ENCODE results near the gene CSRP1. TPM values are rescaled to one million over a fixed set of nuclear protein-coding genes. Genes with fewer than 3 reads are reported as not detected.

Gene CSRP1
- total and polyA plus RNA-seq, 4 donors: 599 to 1,490 (median 771) TPM

DNA sequence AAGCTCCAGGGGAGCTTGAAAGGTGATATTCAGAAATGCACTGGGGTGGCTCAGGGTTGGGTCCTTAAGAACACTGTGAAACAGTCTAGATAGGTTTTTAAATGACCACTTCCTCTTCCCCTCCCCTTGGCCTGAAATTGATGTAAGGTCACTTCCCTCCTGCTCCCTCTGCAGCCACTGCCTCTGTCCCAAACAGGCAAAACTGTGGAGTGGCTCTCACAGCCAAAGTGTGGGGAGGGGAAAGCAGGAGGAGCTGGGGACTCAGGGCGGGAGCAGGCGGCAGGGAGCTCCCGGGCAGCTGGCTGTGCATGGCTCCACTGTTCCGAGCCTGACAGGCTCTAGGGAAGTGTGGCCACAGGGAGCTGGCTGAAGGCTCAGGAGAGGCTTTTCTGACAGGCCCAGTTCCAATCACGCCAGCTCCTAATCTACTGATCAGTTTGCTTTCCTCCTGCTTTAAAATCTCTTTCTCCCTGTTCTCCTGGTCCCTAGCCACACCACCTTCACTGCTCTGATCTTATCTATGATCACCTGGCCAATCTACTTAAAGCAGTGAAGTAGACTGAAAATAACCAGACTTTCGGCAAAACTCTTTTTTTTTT, 5.1 kb upstream of the CSRP1 start:
- peak; percentile 77 to 82 for DNase-seq
- Histone ChIP-seq H3K4me1 (ENCODE audit: control insufficient read depth in 1 of 2, insufficient read depth in 2 of 2, low read length in 2 of 2) (peaks cover 0 to 2% of the 10 kb centered on the region in 2 donors), H3K27ac (ENCODE audit: low read depth in 1 of 2, low read length in 2 of 2) (peak overlapping the region in 1 of 2 donors; percentile 39), H3K36me3 (ENCODE audit: control insufficient read depth in 1 of 2, insufficient read depth in 2 of 2, low read length in 1 of 2) (no peaks in the 10 kb centered on the region), H3K27me3 (ENCODE audit: control insufficient read depth in 1 of 2, insufficient read depth in 2 of 2, low read length in 1 of 2) (no peaks in the 10 kb centered on the region), H3K9me3 (ENCODE audit: control insufficient read depth, low read length) (no peaks in the 10 kb centered on the region), H3K4me3 (ENCODE audit: low read length in 2 of 2) (no peak overlapping the region)
- intact Hi-C loops (cut with DNase I): loop anchor here (2.0 to 5.0 kb wide), 3 partner anchors 29 to 65 kb away; no protein-coding TSS in a partner anchor
- peak; percentile 79 for ATAC-seq (ENCODE audit: low FRiP score)
- WGBS, 2 donors: 15 to 25% methylated on average over 5 to 6 of the region's 6 CpGs

DNA sequence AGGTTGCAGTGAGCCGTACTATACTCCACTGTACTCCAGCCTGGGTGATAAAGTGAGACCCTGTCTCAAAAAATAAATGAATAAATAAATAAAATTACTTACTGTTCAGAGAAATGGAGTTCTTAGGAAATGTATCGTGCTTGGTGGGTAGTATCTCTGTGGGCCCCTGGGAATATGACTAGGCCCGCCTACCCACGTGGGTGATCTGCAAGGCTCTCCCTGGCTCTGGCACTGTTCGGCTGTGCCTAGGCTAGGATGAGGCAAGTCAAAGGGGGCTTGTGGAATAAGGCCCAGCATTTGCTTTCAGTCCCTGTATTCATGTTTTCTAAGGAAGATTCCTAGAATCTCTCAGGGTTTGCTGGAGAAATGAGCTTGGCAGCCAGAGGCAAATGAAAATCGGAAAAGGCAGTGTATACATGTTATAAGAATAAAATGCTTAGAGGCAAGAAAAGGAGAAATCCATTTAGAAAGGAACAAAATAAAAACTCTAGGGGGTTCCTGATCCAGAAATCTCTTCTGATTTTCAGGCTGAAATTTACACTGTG, 4.5 kb upstream of the CSRP1 start:
- Histone ChIP-seq H3K4me1 (ENCODE audit: control insufficient read depth in 1 of 2, insufficient read depth in 2 of 2, low read length in 2 of 2) (peaks cover 0 to 2% of the 10 kb centered on the region in 2 donors), H3K4me3 (ENCODE audit: low read length in 2 of 2) (no peak overlapping the region), H3K27ac (ENCODE audit: low read depth in 1 of 2, low read length in 2 of 2) (no peak overlapping the region), H3K36me3 (ENCODE audit: control insufficient read depth in 1 of 2, insufficient read depth in 2 of 2, low read length in 1 of 2) (no peaks in the 10 kb centered on the region), H3K9me3 (ENCODE audit: control insufficient read depth, low read length) (no peaks in the 10 kb centered on the region), H3K27me3 (ENCODE audit: control insufficient read depth in 1 of 2, insufficient read depth in 2 of 2, low read length in 1 of 2) (no peaks in the 10 kb centered on the region)
- WGBS, 2 donors: 69 to 77% methylated on average over 6 of the region's 6 CpGs
- intact Hi-C loops (cut with DNase I): loop anchor here in 1 of 2 donors (5.0 kb wide), 1 partner anchor 64 kb away; no protein-coding TSS in a partner anchor
- ATAC-seq (ENCODE audit: low FRiP score) (no peak), DNase-seq (no peak)

DNA sequence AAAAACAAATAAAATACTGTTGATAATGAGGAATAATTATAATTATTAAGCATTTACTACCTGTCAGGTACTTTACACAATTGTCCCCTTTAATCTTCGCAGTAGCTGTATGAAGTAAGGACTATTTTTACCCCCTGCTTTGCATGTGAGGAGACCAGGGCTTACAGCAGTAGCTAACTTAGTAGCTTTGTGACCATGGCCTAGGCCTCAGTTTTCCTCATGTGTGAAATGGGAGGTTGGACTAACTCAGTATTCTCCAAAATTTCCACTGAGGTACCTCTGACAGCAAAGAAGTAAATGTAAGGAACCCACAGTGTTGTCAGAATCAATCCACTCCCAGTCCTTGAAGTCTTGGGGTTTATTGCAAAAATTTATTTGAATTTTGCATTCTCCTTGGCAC, 3.8 kb upstream of the CSRP1 start:
- DNase-seq: no peak
- Histone ChIP-seq H3K36me3 (ENCODE audit: control insufficient read depth in 1 of 2, insufficient read depth in 2 of 2, low read length in 1 of 2) (no peaks in the 10 kb centered on the region), H3K27me3 (ENCODE audit: control insufficient read depth in 1 of 2, insufficient read depth in 2 of 2, low read length in 1 of 2) (no peaks in the 10 kb centered on the region), H3K9me3 (ENCODE audit: control insufficient read depth, low read length) (no peaks in the 10 kb centered on the region), H3K4me3 (ENCODE audit: low read length in 2 of 2) (no peak overlapping the region), H3K27ac (ENCODE audit: low read depth in 1 of 2, low read length in 2 of 2) (no peak overlapping the region), H3K4me1 (ENCODE audit: control insufficient read depth in 1 of 2, insufficient read depth in 2 of 2, low read length in 2 of 2) (peaks cover 0 to 2% of the 10 kb centered on the region in 2 donors)
- 97% methylated on average over 1 of the region's 1 CpG for WGBS, 2 donors
- intact Hi-C loops (cut with DNase I): loop anchor here in 1 of 2 donors (5.0 kb wide), 1 partner anchor 63 kb away; no protein-coding TSS in a partner anchor
- ATAC-seq (ENCODE audit: low FRiP score): no peak

DNA sequence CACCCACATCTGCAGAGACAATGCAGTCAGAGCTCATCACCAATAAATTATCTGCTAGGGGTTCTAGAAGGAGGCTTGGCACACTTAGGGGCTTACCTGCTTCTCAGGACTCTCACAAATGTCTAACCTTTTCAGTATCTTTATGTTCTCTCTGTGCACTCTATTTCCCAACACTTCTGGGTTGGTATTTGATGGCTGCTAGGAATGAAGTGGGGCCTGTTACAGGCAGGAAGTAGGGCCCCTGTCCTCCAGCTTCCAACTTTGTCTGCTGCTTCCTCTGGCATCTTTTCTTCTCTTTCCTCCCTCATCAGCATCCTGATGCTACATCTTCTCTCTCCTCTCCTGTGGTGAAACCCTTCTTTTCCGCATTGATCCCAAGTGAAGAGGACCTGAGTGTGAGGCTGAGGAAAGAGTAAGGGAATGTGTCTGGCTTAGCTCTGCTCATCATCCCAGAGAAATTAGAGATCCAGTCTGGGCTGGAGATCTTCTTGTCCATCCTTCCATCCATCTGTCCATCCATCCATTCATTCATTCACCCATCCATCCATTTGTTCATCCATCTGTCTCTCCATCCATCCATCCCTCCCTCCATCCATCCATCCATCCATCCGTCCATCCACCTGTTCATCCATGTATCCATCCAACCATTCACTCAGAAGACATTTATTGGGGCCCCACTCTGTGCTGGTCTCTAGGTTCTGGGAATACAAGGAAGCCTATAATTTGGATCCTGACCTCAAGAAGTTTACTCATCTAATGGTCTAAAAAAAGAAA, 2.9 kb upstream of the CSRP1 start:
- Histone ChIP-seq H3K4me3 (ENCODE audit: low read length in 2 of 2) (no peak overlapping the region), H3K27me3 (ENCODE audit: control insufficient read depth in 1 of 2, insufficient read depth in 2 of 2, low read length in 1 of 2) (no peaks in the 10 kb centered on the region), H3K36me3 (ENCODE audit: control insufficient read depth in 1 of 2, insufficient read depth in 2 of 2, low read length in 1 of 2) (no peaks in the 10 kb centered on the region), H3K9me3 (ENCODE audit: control insufficient read depth, low read length) (no peaks in the 10 kb centered on the region), H3K4me1 (ENCODE audit: control insufficient read depth in 1 of 2, insufficient read depth in 2 of 2, low read length in 2 of 2) (peaks cover 0 to 2% of the 10 kb centered on the region in 2 donors), H3K27ac (ENCODE audit: low read depth in 1 of 2, low read length in 2 of 2) (no peak overlapping the region)
- intact Hi-C loops (cut with DNase I): loop anchor here in 1 of 2 donors (5.0 kb wide), 1 partner anchor 62 kb away; no protein-coding TSS in a partner anchor
- DNase-seq (no peak), ATAC-seq (ENCODE audit: low FRiP score) (no peak)
- 94 to 96% methylated on average over 2 of the region's 2 CpGs for WGBS, 2 donors

DNA sequence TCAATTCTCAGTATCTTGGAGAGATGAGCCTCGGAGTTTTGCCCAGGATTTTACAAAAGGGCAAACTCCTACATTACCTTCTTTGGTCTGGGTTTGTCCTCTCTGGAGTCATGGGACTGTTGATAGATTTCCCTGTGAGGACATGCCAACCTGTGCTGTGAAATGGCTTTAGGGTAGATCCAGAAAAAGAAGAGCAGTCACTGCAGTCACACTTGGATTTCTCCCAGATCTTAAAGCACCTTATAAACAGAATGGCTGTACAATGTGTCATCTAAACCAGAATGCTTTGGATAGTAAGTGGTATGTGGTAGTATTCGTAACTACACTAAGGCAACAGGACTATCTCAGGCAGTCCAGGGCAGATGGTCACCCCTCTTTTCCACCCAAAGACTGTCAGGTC, 1.9 kb upstream of the CSRP1 start:
- intact Hi-C loops (cut with DNase I): no loop called here
- H3K27ac ChIP-seq (ENCODE audit: low read depth in 1 of 2, low read length in 2 of 2): no peak overlapping the region
- WGBS, 2 donors: 91 to 94% methylated on average over 2 of the region's 2 CpGs

DNA sequence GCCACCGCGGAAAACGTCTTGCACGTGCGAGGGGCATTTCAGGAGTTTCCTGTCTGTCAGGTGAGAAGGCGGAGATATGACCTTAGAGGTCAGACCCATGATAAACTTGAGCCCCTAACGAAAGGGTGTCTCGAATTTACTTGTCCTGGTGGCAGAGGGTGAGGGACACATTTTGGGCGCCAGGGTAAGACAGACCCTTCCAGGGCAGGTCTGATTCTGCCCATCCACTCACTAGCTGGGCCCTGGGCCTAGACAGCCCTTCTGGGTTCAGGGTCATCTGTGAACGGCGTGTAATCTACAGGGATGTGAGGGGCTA, 395 bp upstream of the CSRP1 start:
- Histone ChIP-seq H3K27ac (ENCODE audit: low read depth in 1 of 2, low read length in 2 of 2) (peak overlapping the region; percentile 61 to 87), H3K4me3 (ENCODE audit: low read length in 2 of 2) (no peak overlapping the region), H3K4me1 (ENCODE audit: control insufficient read depth in 1 of 2, insufficient read depth in 2 of 2, low read length in 2 of 2) (no peaks in the 10 kb centered on the region), H3K27me3 (ENCODE audit: control insufficient read depth in 1 of 2, insufficient read depth in 2 of 2, low read length in 1 of 2) (no peaks in the 10 kb centered on the region), H3K36me3 (ENCODE audit: control insufficient read depth in 1 of 2, insufficient read depth in 2 of 2, low read length in 1 of 2) (no peaks in the 10 kb centered on the region), H3K9me3 (ENCODE audit: control insufficient read depth, low read length) (no peaks in the 10 kb centered on the region)
- ATAC-seq (ENCODE audit: low FRiP score) (no peak), DNase-seq (no peak)
- WGBS, 2 donors: 43 to 45% methylated on average over 11 of the region's 11 CpGs
- intact Hi-C loops (cut with DNase I): no loop called here

More for the DNA sequence above, 1.9 kb upstream of the CSRP1 start:
- no peaks in the 10 kb centered on the region for H3K36me3 ChIP-seq (ENCODE audit: control insufficient read depth in 1 of 2, insufficient read depth in 2 of 2, low read length in 1 of 2)
- no peak overlapping the region for H3K4me3 ChIP-seq (ENCODE audit: low read length in 2 of 2)
- H3K4me1 ChIP-seq (ENCODE audit: control insufficient read depth in 1 of 2, insufficient read depth in 2 of 2, low read length in 2 of 2): peaks cover 0 to 2% of the 10 kb centered on the region in 2 donors
- H3K27me3 ChIP-seq (ENCODE audit: control insufficient read depth in 1 of 2, insufficient read depth in 2 of 2, low read length in 1 of 2): no peaks in the 10 kb centered on the region
- DNase-seq (no peak), ATAC-seq (ENCODE audit: low FRiP score) (no peak)
- H3K9me3 ChIP-seq (ENCODE audit: control insufficient read depth, low read length): no peaks in the 10 kb centered on the region

DNA sequence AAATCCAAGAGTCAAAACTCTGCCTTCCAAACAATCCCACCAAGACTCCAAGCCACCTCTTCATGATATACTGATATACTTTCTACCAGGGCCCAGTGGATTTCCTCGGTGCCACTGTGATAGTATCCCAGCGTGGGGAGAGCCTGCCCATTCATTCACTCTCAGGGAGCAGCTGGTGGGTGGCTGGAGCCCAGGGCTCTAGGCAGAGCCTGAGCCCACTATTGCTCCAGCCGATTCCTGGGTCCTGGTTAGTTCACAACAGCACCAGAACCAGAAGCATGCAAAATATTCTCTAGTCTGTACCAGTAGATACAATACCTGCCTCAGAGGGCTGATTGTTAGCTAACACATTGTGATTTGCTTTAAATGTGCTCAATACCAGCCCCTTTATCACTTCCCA, 831 bp downstream of the CSRP1 start:
- DNase-seq (no peak), ATAC-seq (ENCODE audit: low FRiP score) (no peak)
- H3K4me3 ChIP-seq (ENCODE audit: low read length in 2 of 2): peak overlapping the region; percentile 79 to 92
- no peaks in the 10 kb centered on the region for H3K9me3 ChIP-seq (ENCODE audit: control insufficient read depth, low read length)
- intact Hi-C loops (cut with DNase I): no loop called here
- H3K27me3 ChIP-seq (ENCODE audit: control insufficient read depth in 1 of 2, insufficient read depth in 2 of 2, low read length in 1 of 2): no peaks in the 10 kb centered on the region
- no peaks in the 10 kb centered on the region for H3K36me3 ChIP-seq (ENCODE audit: control insufficient read depth in 1 of 2, insufficient read depth in 2 of 2, low read length in 1 of 2)
- 2 to 5% methylated on average over 3 of the region's 3 CpGs for WGBS, 2 donors
- H3K4me1 ChIP-seq (ENCODE audit: control insufficient read depth in 1 of 2, insufficient read depth in 2 of 2, low read length in 2 of 2): peaks cover 2% of the 10 kb centered on the region in 2 donors
- H3K27ac ChIP-seq (ENCODE audit: low read depth in 1 of 2, low read length in 2 of 2): peak overlapping the region; percentile 87 to 97

DNA sequence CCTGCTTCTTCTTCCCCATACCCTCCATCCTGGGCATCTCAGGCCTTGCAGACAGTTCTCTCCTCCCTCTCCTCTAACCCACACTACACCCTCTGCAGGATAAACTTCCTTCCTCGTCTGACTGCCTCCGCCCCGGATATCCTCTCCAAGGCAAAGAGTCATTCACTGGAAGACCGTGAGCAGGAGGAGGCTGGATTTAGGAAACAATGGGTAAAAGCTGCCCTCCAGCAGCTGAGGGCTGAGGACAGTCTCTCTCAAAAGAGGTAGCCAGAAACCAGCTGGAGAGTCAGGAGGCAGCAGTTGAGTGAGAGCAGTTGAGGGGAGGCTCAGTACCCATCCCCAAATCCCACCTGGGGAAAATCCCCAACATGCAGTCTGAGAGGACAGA, 1.4 kb downstream of the CSRP1 start:
- Histone ChIP-seq H3K4me1 (ENCODE audit: control insufficient read depth in 1 of 2, insufficient read depth in 2 of 2, low read length in 2 of 2) (peaks cover 2% of the 10 kb centered on the region in 2 donors), H3K27me3 (ENCODE audit: control insufficient read depth in 1 of 2, insufficient read depth in 2 of 2, low read length in 1 of 2) (no peaks in the 10 kb centered on the region), H3K36me3 (ENCODE audit: control insufficient read depth in 1 of 2, insufficient read depth in 2 of 2, low read length in 1 of 2) (no peaks in the 10 kb centered on the region), H3K4me3 (ENCODE audit: low read length in 2 of 2) (peak overlapping the region; percentile 79 to 92), H3K27ac (ENCODE audit: low read depth in 1 of 2, low read length in 2 of 2) (peak overlapping the region; percentile 87 to 97), H3K9me3 (ENCODE audit: control insufficient read depth, low read length) (no peaks in the 10 kb centered on the region)
- intact Hi-C loops (cut with DNase I): no loop called here
- DNase-seq (peak in 1 of 2 donors; percentile 71), ATAC-seq (ENCODE audit: low FRiP score) (peak; percentile 21)
- WGBS, 2 donors: 0 to 1% methylated on average over 4 of the region's 4 CpGs
